ENCODE measurements around the gene SESN1. TPM values are rescaled to one million over a fixed set of nuclear protein-coding genes. Genes with fewer than 3 reads are reported as not detected.
A peak's percentile ranks its signal among the peaks of the same experiment; 100 is the strongest.

SESN1 gene
- total and polyA plus RNA-seq, 3 donors from 2014 or later: 82.0 to 152 (median 132) TPM

DNA sequence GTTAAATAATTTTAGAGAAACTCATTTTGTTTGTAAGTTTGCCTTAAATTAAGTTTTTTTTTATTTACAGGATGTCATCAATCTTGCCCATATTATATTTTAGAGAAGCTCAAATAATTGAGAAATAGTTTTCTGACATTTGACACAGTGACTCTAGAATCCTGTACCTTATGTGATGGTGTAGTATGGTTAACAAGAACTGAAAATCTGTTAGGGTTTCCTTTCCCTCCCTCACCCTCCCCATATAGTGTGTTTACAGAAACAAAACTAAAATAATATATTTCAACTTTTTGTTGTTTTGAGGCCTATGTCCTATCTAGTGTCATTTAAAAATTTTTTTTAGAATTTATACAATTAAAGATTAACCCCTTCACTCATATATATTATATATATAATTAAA, 91.8 kb downstream of the SESN1 start:
- Histone ChIP-seq H3K36me3 (ENCODE audit: low read depth, missing control alignments) (no peaks in the 10 kb centered on the region), H3K4me1 (peaks cover 57% of the 10 kb centered on the region), H3K27me3 (no peaks in the 10 kb centered on the region), H3K9me3 (no peaks in the 10 kb centered on the region), H3K4me3 (no peak overlapping the region), H3K27ac (peak overlapping the region; percentile 67 to 97)
- TF ChIP-seq CTCF (IDR thresholded peaks at IDR 0.05) (no peak), POLR2A (IDR thresholded peaks at IDR 0.05) (no peak)
- intact Hi-C loops (cut with DNase I; ENCODE audit: low total_unique reads): no loop called here
- no peak for DNase-seq

DNA sequence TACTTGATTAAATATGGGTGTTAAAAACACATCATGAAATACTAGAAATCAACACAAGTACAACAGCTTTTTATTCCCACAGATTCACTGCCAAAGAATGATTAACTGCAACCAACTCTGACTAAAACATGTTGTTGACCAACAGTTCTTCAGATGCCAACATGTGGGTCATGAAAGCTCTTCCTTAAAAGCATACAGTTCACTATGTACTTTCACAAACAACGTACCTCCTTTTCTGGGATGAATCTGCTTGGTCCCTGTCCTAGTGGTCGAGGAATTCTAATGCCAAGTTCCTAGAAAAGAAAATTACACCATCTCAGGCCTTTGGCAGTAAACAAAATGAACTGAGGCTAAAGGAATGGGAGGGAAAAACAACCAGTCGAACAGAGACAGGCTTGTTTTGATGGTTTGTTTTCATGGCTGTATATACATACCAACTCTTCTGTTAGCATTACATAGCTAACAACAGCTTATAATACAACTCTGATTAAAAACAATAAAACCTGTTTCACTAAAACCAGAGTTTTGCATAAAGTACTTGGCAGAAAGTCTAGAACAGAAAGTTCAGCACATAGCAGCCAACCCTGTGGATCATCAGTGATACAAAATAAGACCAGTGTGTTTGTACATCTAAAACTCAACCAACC, 92.5 kb downstream of the SESN1 start:
- intact Hi-C loops (cut with DNase I; ENCODE audit: low total_unique reads): no loop called here
- 26 to 47% methylated on average over 3 of the region's 3 CpGs for WGBS, 2 donors
- H3K4me3 ChIP-seq: no peak overlapping the region
- TF ChIP-seq CTCF (IDR thresholded peaks at IDR 0.05) (no peak), POLR2A (IDR thresholded peaks at IDR 0.05) (no peak)
- H3K4me1 ChIP-seq: peaks cover 57% of the 10 kb centered on the region
- H3K9me3 ChIP-seq: no peaks in the 10 kb centered on the region
- no peaks in the 10 kb centered on the region for H3K36me3 ChIP-seq (ENCODE audit: low read depth, missing control alignments)
- H3K27ac ChIP-seq: peak overlapping the region; percentile 67 to 97
- no peak for DNase-seq
- H3K27me3 ChIP-seq: no peaks in the 10 kb centered on the region

- peaks cover 57% of the 10 kb centered on the region for H3K4me1 ChIP-seq
- H3K27me3 ChIP-seq: no peaks in the 10 kb centered on the region
- DNase-seq: no peak
- intact Hi-C loops (cut with DNase I; ENCODE audit: low total_unique reads): no loop called here
- no peak for TF ChIP-seq CTCF (IDR thresholded peaks at IDR 0.05)
- no peak for TF ChIP-seq POLR2A (IDR thresholded peaks at IDR 0.05)
- H3K4me3 ChIP-seq: no peak overlapping the region
- 44 to 54% methylated on average over 7 of the region's 7 CpGs for WGBS, 2 donors
- peak overlapping the region; percentile 67 to 97 for H3K27ac ChIP-seq
- H3K9me3 ChIP-seq: no peaks in the 10 kb centered on the region
- no peaks in the 10 kb centered on the region for H3K36me3 ChIP-seq (ENCODE audit: low read depth, missing control alignments)
Measured at GRCh38 chr6:109001291-109001894, 93.3 kb downstream of the SESN1 start.

- Histone ChIP-seq H3K36me3 (ENCODE audit: low read depth, missing control alignments) (no peaks in the 10 kb centered on the region), H3K9me3 (no peaks in the 10 kb centered on the region), H3K27me3 (no peaks in the 10 kb centered on the region), H3K4me3 (no peak overlapping the region), H3K27ac (peak overlapping the region; percentile 63 to 97), H3K4me1 (peaks cover 55% of the 10 kb centered on the region)
- DNase-seq: no peak
- 47 to 51% methylated on average over 2 of the region's 2 CpGs for WGBS, 2 donors
- intact Hi-C loops (cut with DNase I; ENCODE audit: low total_unique reads): no loop called here
- TF ChIP-seq POLR2A (IDR thresholded peaks at IDR 0.05) (no peak), CTCF (IDR thresholded peaks at IDR 0.05) (no peak)
Measured at GRCh38 chr6:109000289-109000688, 94.4 kb downstream of the SESN1 start.

- TF ChIP-seq POLR2A (IDR thresholded peaks at IDR 0.05) (no peak), CTCF (IDR thresholded peaks at IDR 0.05) (no peak)
- H3K27ac ChIP-seq: peak overlapping the region; percentile 63 to 97
- H3K9me3 ChIP-seq: no peaks in the 10 kb centered on the region
- no peaks in the 10 kb centered on the region for H3K27me3 ChIP-seq
- no peak for DNase-seq
- WGBS, 2 donors: 81 to 84% methylated on average over 5 of the region's 5 CpGs
- H3K4me1 ChIP-seq: peaks cover 47% of the 10 kb centered on the region
- no peaks in the 10 kb centered on the region for H3K36me3 ChIP-seq (ENCODE audit: low read depth, missing control alignments)
- intact Hi-C loops (cut with DNase I; ENCODE audit: low total_unique reads): no loop called here
- H3K4me3 ChIP-seq: no peak overlapping the region
Measured at GRCh38 chr6:108999428-108999827, 95.2 kb downstream of the SESN1 start.
